ENCODE measurements around the gene CALD1.

Gene CALD1

GRCh38 chr7:134836447-134836846 is 57.0 kb downstream of the CALD1 start:
- no peaks in the 10 kb centered on the region for H3K79me2 ChIP-seq (ENCODE audit: control insufficient read depth, low read length)
- H3K4me3 ChIP-seq (ENCODE audit: low read length), result no peak overlapping the region
- H3K4me1 ChIP-seq (ENCODE audit: control insufficient read depth, low read length), result no peaks in the 10 kb centered on the region
- TF ChIP-seq EZH2phosphoT487 (IDR thresholded peaks at IDR 0.05; ENCODE audit: borderline replicate concordance, low read length), result no peak
- TF ChIP-seq CTCF (IDR thresholded peaks at IDR 0.05; ENCODE audit: low read depth, low read length, poor library complexity, severe bottlenecking), result no peak
- no peak overlapping the region for H3K27ac ChIP-seq (ENCODE audit: low read depth, low read length)
- H3K9me3 ChIP-seq (ENCODE audit: control insufficient read depth, insufficient read depth, low read length), result no peaks in the 10 kb centered on the region
- H3K36me3 ChIP-seq (ENCODE audit: control insufficient read depth, low read length), result no peaks in the 10 kb centered on the region
- H3K4me2 ChIP-seq (ENCODE audit: low read length), result no peak overlapping the region
- no peaks in the 10 kb centered on the region for H3K27me3 ChIP-seq (ENCODE audit: control insufficient read depth, low read length)
- H3F3A ChIP-seq (ENCODE audit: control insufficient read depth, insufficient read depth), result no peaks in the 10 kb centered on the region
- no peaks in the 10 kb centered on the region for H3K9me2 ChIP-seq (replicated peaks; ENCODE audit: control insufficient read depth, low read length)
- H4K20me1 ChIP-seq (ENCODE audit: control insufficient read depth, insufficient read depth, low read depth, low read length), result no peaks in the 10 kb centered on the region

- Histone ChIP-seq H3K4me2 (ENCODE audit: low read length) (no peak overlapping the region), H4K20me1 (ENCODE audit: control insufficient read depth, insufficient read depth, low read depth, low read length) (no peaks in the 10 kb centered on the region), H3K4me3 (ENCODE audit: low read length) (no peak overlapping the region), H3K9me2 (replicated peaks; ENCODE audit: control insufficient read depth, low read length) (no peaks in the 10 kb centered on the region), H3K27me3 (ENCODE audit: control insufficient read depth, low read length) (no peaks in the 10 kb centered on the region), H3F3A (ENCODE audit: control insufficient read depth, insufficient read depth) (no peaks in the 10 kb centered on the region), H3K27ac (ENCODE audit: low read depth, low read length) (no peak overlapping the region), H3K79me2 (ENCODE audit: control insufficient read depth, low read length) (no peaks in the 10 kb centered on the region), H3K36me3 (ENCODE audit: control insufficient read depth, low read length) (no peaks in the 10 kb centered on the region), H3K9me3 (ENCODE audit: control insufficient read depth, insufficient read depth, low read length) (no peaks in the 10 kb centered on the region), H3K4me1 (ENCODE audit: control insufficient read depth, low read length) (no peaks in the 10 kb centered on the region)
- TF ChIP-seq CTCF (IDR thresholded peaks at IDR 0.05; ENCODE audit: low read depth, low read length, poor library complexity, severe bottlenecking) (no peak), EZH2phosphoT487 (IDR thresholded peaks at IDR 0.05; ENCODE audit: borderline replicate concordance, low read length) (no peak)
Observed at GRCh38 chr7:134839298-134839697, 59.9 kb downstream of the CALD1 start.

GRCh38 chr7:134842062-134842461 is 62.6 kb downstream of the CALD1 start:
- Histone ChIP-seq H3K27me3 (ENCODE audit: control insufficient read depth, low read length) (no peaks in the 10 kb centered on the region), H3K79me2 (ENCODE audit: control insufficient read depth, low read length) (no peaks in the 10 kb centered on the region), H3K4me2 (ENCODE audit: low read length) (no peak overlapping the region), H3K9me2 (replicated peaks; ENCODE audit: control insufficient read depth, low read length) (no peaks in the 10 kb centered on the region), H3K36me3 (ENCODE audit: control insufficient read depth, low read length) (no peaks in the 10 kb centered on the region), H4K20me1 (ENCODE audit: control insufficient read depth, insufficient read depth, low read depth, low read length) (no peaks in the 10 kb centered on the region), H3K4me3 (ENCODE audit: low read length) (no peak overlapping the region), H3K4me1 (ENCODE audit: control insufficient read depth, low read length) (peaks cover 5% of the 10 kb centered on the region), H3K9me3 (ENCODE audit: control insufficient read depth, insufficient read depth, low read length) (no peaks in the 10 kb centered on the region), H3F3A (ENCODE audit: control insufficient read depth, insufficient read depth) (no peaks in the 10 kb centered on the region), H3K27ac (ENCODE audit: low read depth, low read length) (no peak overlapping the region)
- TF ChIP-seq CTCF (IDR thresholded peaks at IDR 0.05; ENCODE audit: low read depth, low read length, poor library complexity, severe bottlenecking), result no peak
- no peak for TF ChIP-seq EZH2phosphoT487 (IDR thresholded peaks at IDR 0.05; ENCODE audit: borderline replicate concordance, low read length)
